H1 (cell line): ENCODE results near the gene PTPRT. TPM values are rescaled to one million over a fixed set of nuclear protein-coding genes. Genes with fewer than 3 reads are reported as not detected.

Experiments
- FOSL1 ChIP-seq: IDR thresholded peaks from 2 replicates; pipeline ENCODE4 v1.6.1; 2011; ENCODE audit warnings: mild to moderate bottlenecking, low read depth, low read length, moderate library complexity; ENCODE audit not compliant: insufficient read depth
- HDAC2 ChIP-seq, 2 experiments: fragments of 300-600 bp in 1 of 2; sonication (generic) in 1 of 2; IDR thresholded peaks; 2 replicates each; pipeline ENCODE4 v1.6.1; 2011 to 2012; ENCODE audit warnings: low read depth in 2 of 2, low read length in 2 of 2, mild to moderate bottlenecking in 2 of 2, moderate library complexity in 2 of 2, borderline replicate concordance in 1 of 2, inconsistent platforms in 1 of 2
- JUN ChIP-seq: IDR thresholded peaks from 2 replicates; pipeline ENCODE4 v1.6.1; 2011; ENCODE audit warnings: low read depth, mild to moderate bottlenecking, improper control_type of control experiment, low read length
- PHF8 ChIP-seq: fragments of 200-600 bp; sonication (generic); conservative IDR thresholded peaks from 2 replicates; pipeline ENCODE4 v1.7.1; 2012; ENCODE audit warnings: low read depth, mild to moderate bottlenecking, inconsistent platforms, low read length, moderate library complexity
- POLR2AphosphoS5 ChIP-seq: IDR thresholded peaks from 2 replicates; pipeline ENCODE4 v1.6.1; 2011; ENCODE audit warnings: low read depth, low read length
- polyA plus RNA-seq, 7 experiments: library from polyadenylated mRNA; depleted of rRNA in 3 of 7; stranded (reverse) in 5 of 7; unstranded in 2 of 7; fragments of >200 nt in 5 of 7; fragments of 200-250 nt in 2 of 7; gene quantifications; 1 replicate in 5 of 7; 2 replicates in 1 of 7; 4 replicates in 1 of 7; pipeline versions ENCODE4 v1.2.1 to v1.2.3, GENCODE V29; 2011 to 2013; ENCODE audit warnings: missing spikeins in 2 of 7, mixed read lengths in 2 of 7
- total RNA-seq: library from RNA; stranded (reverse); fragmentation: NEBNext Ultra II Directional; extraction: Animal tissue kit (Norgen Biotek cat#: 25700); gene quantifications from 2 replicates; pipeline ENCODE4 v1.2.1, GENCODE V29; 2021

The PTPRT gene
- total and polyA plus RNA-seq, 2 of the 8 experiments (the other 6 are each of a cell fraction or from before 2014, with no cell fraction given): 0.33 to 1.8 TPM

DNA sequence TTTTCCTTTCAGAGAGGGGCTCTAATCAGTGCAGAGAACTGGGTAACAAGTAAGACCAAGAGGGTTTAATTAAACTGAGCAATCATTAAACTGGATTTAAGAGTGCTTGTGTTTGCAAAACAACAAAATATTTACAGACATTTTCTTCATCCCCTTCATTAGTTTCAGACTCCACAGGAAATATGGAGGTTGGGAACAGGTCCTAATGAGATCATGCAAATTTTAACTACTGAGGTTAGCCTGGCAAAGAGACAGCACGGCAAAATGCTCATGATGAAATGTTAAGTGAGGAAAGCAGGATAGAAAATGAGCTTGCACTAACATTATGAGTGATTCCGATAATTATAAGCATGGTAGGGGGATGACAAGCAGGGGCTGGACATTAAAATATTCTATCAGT is 268.9 kb downstream of the PTPRT start (continued):
- TF ChIP-seq HDAC2 (IDR thresholded peaks at IDR 0.05; ENCODE audit: borderline replicate concordance in 1 of 2, low read depth in 2 of 2, low read length in 2 of 2): no peak
- no peak for TF ChIP-seq JUN
- no peak for TF ChIP-seq FOSL1
- TF ChIP-seq PHF8: no peak
- TF ChIP-seq POLR2AphosphoS5: no peak
